H1 (cell line): ENCODE measurements around the gene SNU13. TPM values are rescaled to one million over a fixed set of nuclear protein-coding genes. Genes with fewer than 3 reads are reported as not detected.
"Not testable (repeated sequence)": the region's sequence is repeated elsewhere in the genome, so short reads cannot be mapped to it uniquely, and the experiment has no call there.

Source experiments
- CTCF ChIA-PET: fragments of 300-600 bp; sonication (Branson Sonifier 250); formaldehyde crosslinking; loops from one replicate; lab custom pipeline; 2021; ENCODE audit not compliant: partially characterized antibody; lab: Charles Lee
- POLR2A ChIA-PET: fragments of 300-600 bp; sonication (Branson Sonifier 250); formaldehyde crosslinking; loops from one replicate; lab custom pipeline; 2021; ENCODE audit warnings: inconsistent platforms; ENCODE audit not compliant: partially characterized antibody; lab: Charles Lee
- DNase-seq, 2 experiments: peaks; one replicate each; pipeline versions ENCODE4 v3.0.0 to v3.0.0-alpha.2; 2010 to 2022; ENCODE audit warnings: low spot score in 2 of 2, low read depth in 1 of 2, mixed read lengths in 1 of 2
- FAIRE-seq: peaks from 2 replicates; lab custom pipeline; 2011; peaks lifted over from hg19 to GRCh38; lab: Jason Lieb, UNC
- H2AFZ ChIP-seq: 2 replicates; pipeline ENCODE4 v1.8.1; 2012; ENCODE audit warnings: low read length, inconsistent platforms
- H2AK5ac ChIP-seq: 2 replicates; pipeline ENCODE4 v1.6.1; 2013; ENCODE audit warnings: low read depth, low read length
- H2BK120ac ChIP-seq: replicated peaks from 2 replicates; pipeline ENCODE3; 2013; ENCODE audit warnings: low read depth, low read length, inconsistent platforms
- H2BK12ac ChIP-seq: 2 replicates; pipeline ENCODE4 v1.6.1; 2013; ENCODE audit warnings: low read depth, low read length
- H2BK15ac ChIP-seq: 2 replicates; pipeline ENCODE4 v1.6.1; 2013; ENCODE audit warnings: low read length
- H2BK20ac ChIP-seq: 2 replicates; pipeline ENCODE4 v1.6.1; 2013; ENCODE audit warnings: low read length
- H2BK5ac ChIP-seq: 2 replicates; pipeline ENCODE4 v1.6.1; 2013; ENCODE audit warnings: low read depth, low read length
- H3K14ac ChIP-seq: 2 replicates; pipeline ENCODE4 v1.6.1; 2013; ENCODE audit warnings: inconsistent platforms; ENCODE audit not compliant: insufficient read length
- H3K18ac ChIP-seq: 2 replicates; pipeline ENCODE4 v1.6.1; 2013; ENCODE audit warnings: low read length; ENCODE audit errors: extremely low read depth
- H3K23ac ChIP-seq: 2 replicates; pipeline ENCODE4 v1.6.1; 2013; ENCODE audit warnings: inconsistent platforms; ENCODE audit not compliant: insufficient read length
- H3K23me2 ChIP-seq: 2 replicates; pipeline ENCODE4 v1.6.1; 2013; ENCODE audit warnings: low read depth, low read length
- H3K27ac ChIP-seq: 2 replicates; pipeline ENCODE4 v1.6.1; 2011; ENCODE audit warnings: low read depth, low read length, inconsistent platforms
- H3K27me3 ChIP-seq, 4 experiments: replicated peaks in 1 of 4; 1 replicate in 1 of 4; 2 replicates in 3 of 4; pipeline versions ENCODE4 v1.6.1 to v1.8.1; 2011 to 2013; ENCODE audit warnings: low read length in 3 of 4, mild to moderate bottlenecking in 3 of 4, inconsistent platforms in 2 of 4, mixed read lengths in 2 of 4, moderate library complexity in 1 of 4; ENCODE audit not compliant: control insufficient read depth in 3 of 4, insufficient read depth in 3 of 4; ENCODE audit errors: extremely low read depth in 1 of 4
- H3K36me3 ChIP-seq, 4 experiments: 2 replicates each; pipeline versions ENCODE4 v1.6.1 to v1.8.1; 2011 to 2013; ENCODE audit warnings: mild to moderate bottlenecking in 4 of 4, low read length in 3 of 4, moderate library complexity in 2 of 4, control low read depth in 1 of 4, inconsistent platforms in 1 of 4; ENCODE audit not compliant: insufficient read depth in 4 of 4, control insufficient read depth in 2 of 4
- H3K4ac ChIP-seq: replicated peaks from 2 replicates; pipeline ENCODE3; 2013; ENCODE audit warnings: low read length, low read depth, mixed read lengths, inconsistent platforms; ENCODE audit not compliant: insufficient read length
- H3K4me1 ChIP-seq, 4 experiments: replicated peaks in 1 of 4; 1 replicate in 1 of 4; 2 replicates in 3 of 4; pipeline versions ENCODE4 v1.6.1 to v1.8.1; 2011 to 2013; ENCODE audit warnings: low read length in 3 of 4, inconsistent platforms in 2 of 4, mixed read lengths in 1 of 4; ENCODE audit not compliant: insufficient read depth in 4 of 4, control insufficient read depth in 3 of 4
- H3K4me2 ChIP-seq, 2 experiments: 2 replicates each; pipeline versions ENCODE4 v1.6.1 to v1.8.1; 2011 to 2013; ENCODE audit warnings: low read depth in 2 of 2, low read length in 2 of 2, control low read depth in 1 of 2, inconsistent platforms in 1 of 2, mild to moderate bottlenecking in 1 of 2; ENCODE audit not compliant: insufficient read depth in 1 of 2
- H3K4me3 ChIP-seq, 4 experiments: fragments of 200-600, 300-600 bp in 1 of 4; sonication (generic), shearing (Covaris generic), sonication (Bioruptor Twin) in 1 of 4; 2 replicates each; pipeline versions ENCODE4 v1.5.1 to v1.8.1; 2011 to 2016; ENCODE audit warnings: low read length in 4 of 4, low read depth in 3 of 4, control low read depth in 2 of 4, inconsistent platforms in 2 of 4, mild to moderate bottlenecking in 2 of 4, mixed read lengths in 1 of 4, moderate library complexity in 1 of 4; ENCODE audit not compliant: insufficient read depth in 2 of 4; ENCODE audit errors: extremely low read depth in 1 of 4
- H3K56ac ChIP-seq: replicated peaks from 2 replicates; pipeline ENCODE3; 2013; ENCODE audit warnings: low read depth, mild to moderate bottlenecking, mixed read lengths, low read length, inconsistent platforms; ENCODE audit not compliant: insufficient read length
- H3K79me1 ChIP-seq: 2 replicates; pipeline ENCODE4 v1.6.1; 2013; ENCODE audit warnings: low read depth, low read length, control low read depth
- H3K79me2 ChIP-seq, 2 experiments: 2 replicates each; pipeline versions ENCODE4 v1.6.1 to v1.8.1; 2012 to 2013; ENCODE audit warnings: low read length in 2 of 2, mild to moderate bottlenecking in 2 of 2, inconsistent platforms in 1 of 2; ENCODE audit not compliant: insufficient read depth in 2 of 2, control insufficient read depth in 1 of 2
- H3K9ac ChIP-seq, 4 experiments: replicated peaks in 1 of 4; 1 replicate in 1 of 4; 2 replicates in 3 of 4; pipeline versions ENCODE4 v1.6.1 to v1.8.1; 2011 to 2013; ENCODE audit warnings: low read depth in 3 of 4, low read length in 3 of 4, control low read depth in 2 of 4, mild to moderate bottlenecking in 2 of 4, moderate library complexity in 2 of 4, inconsistent platforms in 1 of 4; ENCODE audit errors: extremely low read depth in 1 of 4
- H3K9me3 ChIP-seq, 2 experiments: 2 replicates each; pipeline versions ENCODE4 v1.6.1 to v1.8.1; 2012 to 2013; ENCODE audit warnings: mild to moderate bottlenecking in 2 of 2, moderate library complexity in 2 of 2, control low read depth in 1 of 2, inconsistent platforms in 1 of 2, low read depth in 1 of 2, low read length in 1 of 2, mixed read lengths in 1 of 2; ENCODE audit not compliant: insufficient read depth in 2 of 2
- H4K20me1 ChIP-seq, 2 experiments: replicated peaks in 1 of 2; 2 replicates each; pipeline versions ENCODE3 to v1.8.1; 2011 to 2013; ENCODE audit warnings: inconsistent platforms in 2 of 2, low read length in 2 of 2, mild to moderate bottlenecking in 1 of 2; ENCODE audit not compliant: insufficient read depth in 2 of 2, control insufficient read depth in 1 of 2
- H4K5ac ChIP-seq: 2 replicates; pipeline ENCODE4 v1.6.1; 2013; ENCODE audit warnings: low read length, low read depth, mixed read lengths, inconsistent platforms; ENCODE audit not compliant: insufficient read length
- H4K8ac ChIP-seq: 2 replicates; pipeline ENCODE4 v1.8.0; 2013; ENCODE audit warnings: mild to moderate bottlenecking, moderate library complexity, low read length, inconsistent platforms; ENCODE audit not compliant: insufficient read depth; ENCODE audit errors: extremely low read depth
- H4K91ac ChIP-seq: replicated peaks from 2 replicates; pipeline ENCODE3; 2013; ENCODE audit warnings: low read length, mixed read lengths, inconsistent platforms; ENCODE audit not compliant: insufficient read length
- ASH2L ChIP-seq: fragments of 200-600, 300-600 bp; sonication (generic); IDR thresholded peaks from one replicate; pipeline ENCODE4 v1.7.1; 2017; ENCODE audit warnings: low read length
- FOSL1 ChIP-seq: IDR thresholded peaks from 2 replicates; pipeline ENCODE4 v1.6.1; 2011; ENCODE audit warnings: mild to moderate bottlenecking, low read depth, low read length, moderate library complexity; ENCODE audit not compliant: insufficient read depth
- POU5F1 ChIP-seq: IDR thresholded peaks from 2 replicates; pipeline ENCODE4 v1.6.1; 2011; ENCODE audit warnings: low read depth, mild to moderate bottlenecking, low read length, moderate library complexity
- SRF ChIP-seq: IDR thresholded peaks from 2 replicates; pipeline ENCODE4 v1.6.1; 2011; ENCODE audit warnings: mild to moderate bottlenecking, low read depth, low read length, moderate library complexity
- WGBS, 2 experiments: shearing (Covaris generic) in 1 of 2; methylation state at CpG; one replicate each; pipeline versions ENCODE4 v1.1.6 to v1.1.7; 2013 to 2015; ENCODE audit warnings: low lambda C conversion rate in 2 of 2, mixed read lengths in 2 of 2, inconsistent platforms in 1 of 2, low coverage in 1 of 2, missing lambda C conversion rate in 1 of 2; ENCODE audit not compliant: insufficient replicate concordance in 2 of 2, insufficient coverage in 1 of 2, insufficient read length in 1 of 2; ENCODE audit errors: extremely low coverage in 1 of 2, missing lambda C conversion rate in 1 of 2; 5-methylcytosine and 5-hydroxymethylcytosine counted together
- polyA plus RNA-seq, 7 experiments: library from polyadenylated mRNA; depleted of rRNA in 3 of 7; stranded (reverse) in 5 of 7; unstranded in 2 of 7; fragments of >200 nt in 5 of 7; fragments of 200-250 nt in 2 of 7; gene quantifications; 1 replicate in 5 of 7; 2 replicates in 1 of 7; 4 replicates in 1 of 7; pipeline versions ENCODE4 v1.2.1 to v1.2.3, GENCODE V29; 2011 to 2013; ENCODE audit warnings: missing spikeins in 2 of 7, mixed read lengths in 2 of 7
- total RNA-seq: library from RNA; stranded (reverse); fragmentation: NEBNext Ultra II Directional; extraction: Animal tissue kit (Norgen Biotek cat#: 25700); gene quantifications from 2 replicates; pipeline ENCODE4 v1.2.1, GENCODE V29; 2021

SNU13 gene
- total and polyA plus RNA-seq, 2 of the 8 experiments (the other 6 are each of a cell fraction or from before 2014, with no cell fraction given), result 241 to 281 TPM

DNA sequence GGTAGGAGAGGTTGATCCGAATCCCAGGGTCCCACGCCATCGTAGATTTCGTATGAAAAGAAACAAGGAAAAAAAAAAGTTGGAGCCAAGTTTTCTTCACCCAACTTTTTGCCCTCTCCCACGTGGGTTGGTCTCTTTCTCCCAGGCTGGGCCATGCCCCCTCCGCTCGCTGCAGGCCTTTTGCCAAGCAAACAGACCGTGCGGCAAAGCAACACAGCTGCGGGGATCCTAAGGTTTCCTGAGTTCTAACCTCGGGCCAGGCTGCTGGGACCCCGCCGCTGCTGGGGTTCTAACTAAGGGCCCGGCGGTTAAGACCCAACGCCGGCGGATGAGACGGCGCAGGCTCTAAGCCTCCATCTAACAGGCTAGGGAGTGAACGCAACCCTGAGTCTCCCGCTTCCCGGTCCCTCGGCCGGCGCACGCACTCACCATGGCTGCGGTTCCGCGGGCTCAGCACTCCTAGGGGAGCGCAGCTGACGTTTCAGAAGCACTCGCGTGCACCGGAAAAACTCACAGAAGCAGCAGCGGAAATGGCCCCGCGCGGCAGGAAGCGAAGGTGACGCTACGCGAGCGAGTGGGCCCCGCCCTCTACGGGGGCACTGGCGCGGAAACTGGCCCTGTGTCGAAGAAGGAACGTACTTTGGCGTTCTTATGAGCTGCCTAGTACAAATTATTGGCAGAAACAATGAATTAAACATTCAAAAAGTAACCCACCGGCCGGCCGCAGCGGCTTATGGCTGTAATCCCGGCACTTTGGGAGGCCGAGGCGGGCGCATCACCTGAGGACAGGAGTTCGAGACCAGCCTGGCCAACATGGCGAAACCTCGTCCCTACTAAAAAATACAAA, at the start of gene SNU13 (continued):
- TF ChIP-seq FOSL1, result no peak
- TF ChIP-seq ASH2L, result peak; percentile 86
- no peak for TF ChIP-seq POU5F1
- TF ChIP-seq SRF, result no peak
- TF ChIP-seq, all 59 proteins: peak for 20

- H3K23me2 ChIP-seq, FAIRE-seq, H2BK20ac ChIP-seq, H3K56ac ChIP-seq, H3K36me3 ChIP-seq, H4K8ac ChIP-seq, H4K20me1 ChIP-seq, H3K9ac ChIP-seq, H2BK15ac ChIP-seq, H3K79me2 ChIP-seq, H3K27me3 ChIP-seq, H2BK5ac ChIP-seq, H3K14ac ChIP-seq, H3K4ac ChIP-seq, DNase-seq, H2AFZ ChIP-seq, H2BK12ac ChIP-seq, H2BK120ac ChIP-seq, H3K4me1 ChIP-seq, H4K5ac ChIP-seq, H3K27ac ChIP-seq, H3K4me3 ChIP-seq, H2AK5ac ChIP-seq, H4K91ac ChIP-seq, H3K18ac ChIP-seq, H3K4me2 ChIP-seq, H3K79me1 ChIP-seq, H3K23ac ChIP-seq, H3K9me3 ChIP-seq: not testable (repeated sequence)
- CTCF ChIA-PET, result interaction anchor here (0.7 to 2.6 kb wide), 4 partner anchors 11 to 36 kb away, joined by 3 to 10 read pairs (median 5); no protein-coding TSS in a partner anchor
- 93% methylated on average over 4 of the region's 4 CpGs; no CpG with 5 or more reads in 1 of the 2 experiments for WGBS, 2 experiments
- POLR2A ChIA-PET, result interaction anchor here (1.2 kb wide), 1 partner anchor 67 kb away, joined by 3 read pairs; the partner anchor contains the start of gene CCDC134
These were observed 44.6 kb upstream of the SNU13 start for GRCh38 chr22:41733241-41733640.
